BJ (cell line): ENCODE results near the gene RNF44. TPM values are rescaled to one million over a fixed set of nuclear protein-coding genes. Genes with fewer than 3 reads are reported as not detected.

Experiments used
- CTCF ChIA-PET: fragments of 350-600 bp; formaldehyde crosslinking; extraction: SDS; loops from one replicate; lab custom pipeline; 2021; ENCODE audit warnings: antibody characterized with exemption, inconsistent platforms; lab: Yijun Ruan, JAX
- POLR2A ChIA-PET: fragments of 300-600 bp; sonication (Branson Sonifier 250); formaldehyde crosslinking; extraction: SDS; loops from one replicate; lab custom pipeline; 2021; ENCODE audit warnings: antibody characterized with exemption; lab: Charles Lee
- DNase-seq: peaks from one replicate; pipeline ENCODE4 v3.0.0-alpha.2; 2011; ENCODE audit warnings: low read depth
- H3K27me3 ChIP-seq: 2 replicates; pipeline ENCODE4 v1.6.0; 2011; ENCODE audit warnings: low read length; ENCODE audit not compliant: control insufficient read depth, insufficient read depth
- H3K36me3 ChIP-seq: 2 replicates; pipeline ENCODE4 v1.5.1; 2011; ENCODE audit warnings: low read length; ENCODE audit not compliant: control insufficient read depth, insufficient read depth
- H3K4me3 ChIP-seq: 2 replicates; pipeline ENCODE4 v1.5.1; 2011; ENCODE audit warnings: low read depth, mild to moderate bottlenecking, control low read depth, low read length
- CTCF ChIP-seq: IDR thresholded peaks from 2 replicates; pipeline ENCODE4 v1.5.1; 2011; ENCODE audit warnings: low read depth, mild to moderate bottlenecking, control low read depth, inconsistent platforms, low read length, moderate library complexity; ENCODE audit not compliant: insufficient read depth
- polyA plus RNA-seq: library from polyadenylated mRNA; depleted of rRNA; stranded (reverse); fragments of >200 nt; gene quantifications from 2 replicates; pipeline ENCODE4 v1.2.3, GENCODE V29; 2011

Gene RNF44
- polyA plus RNA-seq, 1 experiment = 6.0 TPM

- no peaks in the 10 kb centered on the region for H3K27me3 ChIP-seq
- no peak for TF ChIP-seq CTCF
- CTCF ChIA-PET = no interaction called here
- H3K4me3 ChIP-seq = no peak overlapping the region
- no peak for DNase-seq
- POLR2A ChIA-PET = no interaction called here
- peaks cover 32% of the 10 kb centered on the region for H3K36me3 ChIP-seq
Measured at GRCh38 chr5:176529741-176530141, 7.5 kb downstream of the RNF44 start.

GRCh38 chr5:176529116-176529740 lies 8.0 kb downstream of the RNF44 start:
- POLR2A ChIA-PET = no interaction called here
- Histone ChIP-seq H3K27me3 (no peaks in the 10 kb centered on the region), H3K4me3 (no peak overlapping the region), H3K36me3 (peaks cover 32% of the 10 kb centered on the region)
- DNase-seq = no peak
- TF ChIP-seq CTCF = no peak
- CTCF ChIA-PET = no interaction called here

- no peak for DNase-seq
- CTCF ChIA-PET = no interaction called here
- POLR2A ChIA-PET = no interaction called here
- Histone ChIP-seq H3K4me3 (no peak overlapping the region), H3K27me3 (no peaks in the 10 kb centered on the region), H3K36me3 (peaks cover 32% of the 10 kb centered on the region)
- no peak for TF ChIP-seq CTCF
Measured at GRCh38 chr5:176528761-176529115, 8.5 kb downstream of the RNF44 start.

GRCh38 chr5:176528301-176528700 lies 8.9 kb downstream of the RNF44 start:
- DNase-seq = no peak
- POLR2A ChIA-PET = no interaction called here
- no peaks in the 10 kb centered on the region for H3K27me3 ChIP-seq
- TF ChIP-seq CTCF = no peak
- peaks cover 32% of the 10 kb centered on the region for H3K36me3 ChIP-seq
- H3K4me3 ChIP-seq = no peak overlapping the region
- CTCF ChIA-PET = no interaction called here

GRCh38 chr5:176527246-176528222 lies 9.7 kb downstream of the RNF44 start:
- peaks cover 32% of the 10 kb centered on the region for H3K36me3 ChIP-seq
- no peak for TF ChIP-seq CTCF
- ChIA-PET CTCF (no interaction called here), POLR2A (no interaction called here)
- no peak for DNase-seq
- H3K27me3 ChIP-seq = no peaks in the 10 kb centered on the region
- H3K4me3 ChIP-seq = no peak overlapping the region
